Activated CD8-positive, alpha-beta memory T cell treated with anti-CD3 and anti-CD28 coated beads for 1 hour (primary cell): ENCODE results near the gene EVX1.

Experiments
- DNase-seq, 2 donors: peaks; one replicate each; pipeline ENCODE4 v3.0.0-alpha.2; 2020; ENCODE audit warnings: low read depth in 1 of 2; ENCODE audit errors: extremely low read depth in 1 of 2

EVX1 gene

GRCh38 chr7:27224983-27225934, 17.3 kb upstream of the EVX1 start:
- no peak for DNase-seq

- no peak for DNase-seq
These were observed 13.2 kb upstream of the EVX1 start for GRCh38 chr7:27229448-27229847.

- no peak for DNase-seq
These were observed 7.0 kb upstream of the EVX1 start for GRCh38 chr7:27235387-27236311.

- DNase-seq, result no peak
These were observed 4.8 kb upstream of the EVX1 start for GRCh38 chr7:27237735-27238334.

GRCh38 chr7:27238979-27239386, 3.6 kb upstream of the EVX1 start:
- no peak for DNase-seq

GRCh38 chr7:27239387-27240014, 3.1 kb upstream of the EVX1 start:
- DNase-seq, result no peak

- DNase-seq, result no peak
These were observed 2.4 kb upstream of the EVX1 start for GRCh38 chr7:27240015-27240731.

- DNase-seq, result no peak
These were observed 1.2 kb upstream of the EVX1 start for GRCh38 chr7:27241189-27242056.

GRCh38 chr7:27242154-27242553, 448 bp upstream of the EVX1 start:
- no peak for DNase-seq

GRCh38 chr7:27243340-27244163, 950 bp downstream of the EVX1 start:
- no peak for DNase-seq

GRCh38 chr7:27244488-27245123, 2.0 kb downstream of the EVX1 start:
- DNase-seq, result no peak

- DNase-seq, result no peak
These were observed 2.7 kb downstream of the EVX1 start for GRCh38 chr7:27245124-27245797.

GRCh38 chr7:27245798-27246691, 3.4 kb downstream of the EVX1 start:
- DNase-seq, result no peak

- no peak for DNase-seq
These were observed 4.4 kb downstream of the EVX1 start for GRCh38 chr7:27247000-27247399.

- no peak for DNase-seq
These were observed 5.1 kb downstream of the EVX1 start for GRCh38 chr7:27247452-27248426.
